HG03565 (cell line): ENCODE results near the gene ADAMTS7.
"Not testable (repeated sequence)": the region's sequence is repeated elsewhere in the genome, so short reads cannot be mapped to it uniquely, and the experiment has no call there.

ENCODE experiments used
- ATAC-seq: cut with Tn5 transposase; IDR thresholded peaks from one replicate; pipeline ENCODE4 v1.9.1; 2021; ENCODE audit warnings: mild to moderate bottlenecking, moderate library complexity; ENCODE audit not compliant: unreplicated experiment

Gene ADAMTS7

DNA sequence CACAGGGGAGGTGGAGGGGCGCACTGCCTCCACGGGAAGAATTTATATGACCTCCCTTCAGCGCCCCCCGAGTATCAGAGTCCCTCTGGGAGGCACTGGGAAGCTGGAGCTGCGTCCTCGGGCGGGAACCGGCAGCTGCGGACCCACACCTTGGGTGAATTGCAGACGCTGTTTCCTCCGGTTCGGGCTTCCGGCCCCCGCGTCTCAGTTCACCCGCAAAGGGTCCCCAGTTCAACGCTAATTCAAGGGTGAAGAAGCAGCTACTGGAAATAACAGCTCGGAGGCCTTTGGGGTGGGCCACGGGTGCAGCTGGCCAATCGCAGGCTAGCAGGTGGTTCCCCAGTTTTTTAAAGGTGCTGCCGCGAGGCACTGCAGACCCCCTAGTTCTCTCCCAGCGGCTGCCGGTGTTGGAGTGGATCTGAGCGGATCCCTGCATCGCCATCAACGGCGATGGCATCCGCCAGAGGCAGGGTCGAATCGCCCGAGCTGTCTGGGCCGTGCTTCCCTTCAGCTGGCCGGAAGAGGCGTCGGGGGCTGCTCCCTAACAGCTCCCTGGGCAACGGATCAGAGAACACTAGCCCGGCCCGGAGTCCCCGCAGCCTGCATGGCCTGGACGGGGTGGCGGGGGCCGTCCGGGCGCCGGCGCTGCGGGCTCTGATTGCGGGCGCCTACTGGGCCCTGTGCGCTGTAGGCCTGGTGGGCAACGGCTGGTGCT lies 19.4 kb upstream of the ADAMTS7 start:
- ATAC-seq: no peak

DNA sequence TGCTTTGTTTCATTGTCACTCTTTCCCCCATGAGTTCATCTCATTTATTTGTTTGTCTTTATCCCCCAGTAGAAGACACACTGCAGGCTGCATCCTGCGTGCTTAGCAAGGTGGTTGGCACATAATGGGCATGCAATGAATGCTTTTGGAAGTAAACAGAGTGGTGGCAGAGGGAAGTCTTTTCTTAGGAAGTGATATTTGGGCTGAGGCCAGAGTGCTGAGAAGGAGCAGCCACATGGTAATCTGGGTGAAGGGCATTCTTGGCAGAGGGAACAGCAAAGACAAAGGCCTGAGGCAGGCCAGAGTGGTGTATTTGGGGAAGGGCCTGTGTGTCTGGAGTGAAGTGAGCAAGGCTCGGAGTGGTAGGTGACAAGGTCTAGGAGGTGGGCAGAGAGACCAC lies 17.7 kb upstream of the ADAMTS7 start:
- no peak for ATAC-seq

DNA sequence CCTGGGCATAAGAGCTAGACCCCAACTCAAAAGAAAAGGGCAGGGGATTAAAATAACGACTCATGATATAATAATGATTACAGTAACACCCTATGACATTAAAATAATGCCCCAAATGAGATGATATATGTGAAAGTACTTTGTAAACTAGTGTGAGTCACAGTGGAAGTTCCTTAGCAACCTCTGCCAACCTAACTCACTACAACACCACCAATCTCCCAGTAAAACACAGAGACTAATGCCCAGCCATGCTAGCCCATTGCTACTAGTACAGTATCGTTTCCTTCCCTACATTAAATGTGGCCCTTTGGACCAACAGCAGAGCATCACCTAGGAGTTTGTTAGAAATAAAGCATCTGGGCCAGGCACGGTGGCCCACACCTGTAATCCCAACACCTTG lies 11.2 kb upstream of the ADAMTS7 start:
- ATAC-seq: no peak

DNA sequence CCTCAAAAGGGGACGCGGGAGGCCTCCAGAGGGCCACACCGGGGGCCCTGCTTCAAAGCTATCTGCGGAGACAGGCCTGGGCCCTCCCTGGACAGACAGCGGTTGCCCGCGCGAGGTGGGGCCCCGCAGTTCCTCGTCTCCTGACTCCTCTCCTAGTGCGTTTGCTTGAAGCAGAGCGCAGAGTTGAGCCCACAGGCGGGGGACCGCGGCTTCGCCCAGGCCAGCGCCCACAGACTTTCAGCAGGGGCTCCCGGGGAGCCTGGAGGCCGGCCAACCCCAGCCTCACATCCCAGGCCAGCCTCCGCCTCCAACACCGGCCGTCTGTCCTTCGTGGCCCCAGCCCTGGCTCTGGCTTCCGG lies 540 bp upstream of the ADAMTS7 start:
- no peak for ATAC-seq

DNA sequence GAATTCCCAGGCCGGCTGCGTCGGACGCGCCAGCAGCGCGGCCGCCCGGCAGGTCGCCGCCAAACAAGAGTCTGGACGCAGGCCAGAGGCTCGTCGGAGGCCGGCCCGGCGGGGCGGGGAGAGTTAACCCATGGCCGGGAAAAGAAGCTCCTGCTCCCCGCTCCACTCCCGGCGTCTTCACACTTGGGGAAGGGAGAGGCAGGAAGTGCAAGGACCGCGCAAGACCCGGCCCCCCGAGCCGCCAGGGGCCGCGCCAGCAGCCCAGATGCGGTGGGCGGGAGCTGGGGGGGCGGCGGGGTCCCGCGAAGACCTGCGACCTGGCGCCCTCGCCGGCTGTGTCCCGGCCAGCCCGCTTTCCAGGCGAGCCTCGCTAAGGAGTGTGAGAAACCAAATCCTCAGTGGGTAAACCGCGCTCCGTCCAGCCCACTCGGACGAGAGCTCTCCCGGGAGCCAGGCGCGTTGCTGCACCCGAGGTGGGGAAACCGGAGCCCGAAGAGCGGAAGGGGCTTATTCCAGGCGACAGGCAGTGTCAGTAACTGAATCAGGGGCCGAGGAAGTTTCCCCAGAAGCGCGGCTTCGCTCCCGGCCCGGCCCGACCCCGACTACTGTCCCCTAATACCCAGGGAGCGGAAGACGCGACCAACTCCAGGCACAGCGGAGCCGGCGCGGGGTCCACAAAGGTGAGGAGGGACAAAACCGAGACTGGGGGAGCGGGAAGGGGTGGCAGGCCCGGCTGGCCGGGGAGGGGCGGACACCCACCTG lies 721 bp downstream of the ADAMTS7 start:
- ATAC-seq: no peak

DNA sequence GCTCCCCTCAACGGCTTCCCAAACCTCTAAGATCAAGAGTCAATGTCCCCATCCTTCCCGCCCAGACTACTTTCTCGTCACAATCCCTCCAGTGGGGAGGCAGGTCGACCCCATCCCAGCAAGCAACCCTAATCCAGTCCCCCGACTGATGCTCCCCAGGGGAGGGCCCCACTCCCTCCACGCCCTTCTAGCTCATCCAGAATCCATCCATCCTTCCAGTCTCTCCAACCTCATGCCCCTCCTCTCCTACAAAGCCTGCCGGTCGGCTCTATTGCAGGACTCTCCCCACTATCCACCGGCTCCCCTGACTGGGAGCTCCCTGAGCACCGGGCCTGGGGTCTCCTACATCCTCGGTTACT lies 1.3 kb downstream of the ADAMTS7 start:
- ATAC-seq: no peak

DNA sequence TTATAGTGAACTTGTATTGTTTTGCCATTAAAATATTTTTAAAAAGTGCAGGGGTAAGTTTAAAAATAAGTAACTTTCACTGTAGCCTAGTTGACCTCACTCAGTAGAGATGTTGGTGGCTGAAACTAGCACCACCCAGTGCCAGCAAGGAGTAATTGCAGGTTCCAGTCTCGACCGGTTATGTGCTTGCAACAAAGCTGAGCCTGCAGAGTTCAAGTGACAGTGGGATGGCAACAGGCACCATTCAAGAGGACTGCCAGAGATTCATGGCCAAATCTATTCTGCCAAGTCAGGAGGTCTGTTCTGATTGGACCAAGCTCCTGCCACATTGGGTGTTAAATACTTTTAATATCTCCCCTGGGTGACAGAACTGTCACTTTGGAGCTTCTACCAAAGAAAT lies 2.7 kb downstream of the ADAMTS7 start:
- ATAC-seq: no peak

DNA sequence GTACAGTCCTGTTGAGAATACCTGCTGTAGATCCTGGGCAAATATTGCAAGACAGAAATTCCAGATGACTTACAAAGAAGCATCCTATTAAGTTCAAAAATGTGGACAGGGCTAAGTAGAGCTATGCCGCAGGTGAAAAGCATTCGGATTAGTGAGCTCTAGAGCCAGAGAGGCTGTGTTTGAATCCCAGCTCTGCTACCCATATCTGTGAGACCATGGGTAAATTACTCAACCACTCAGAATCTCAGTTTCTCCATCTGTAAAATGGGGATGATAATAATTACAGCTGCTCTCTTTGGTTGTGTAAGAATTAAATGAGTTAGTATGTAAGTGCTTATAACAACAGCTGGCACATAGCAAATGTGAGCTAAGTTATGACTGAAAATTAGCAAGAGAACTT lies 3.9 kb downstream of the ADAMTS7 start:
- no peak for ATAC-seq

DNA sequence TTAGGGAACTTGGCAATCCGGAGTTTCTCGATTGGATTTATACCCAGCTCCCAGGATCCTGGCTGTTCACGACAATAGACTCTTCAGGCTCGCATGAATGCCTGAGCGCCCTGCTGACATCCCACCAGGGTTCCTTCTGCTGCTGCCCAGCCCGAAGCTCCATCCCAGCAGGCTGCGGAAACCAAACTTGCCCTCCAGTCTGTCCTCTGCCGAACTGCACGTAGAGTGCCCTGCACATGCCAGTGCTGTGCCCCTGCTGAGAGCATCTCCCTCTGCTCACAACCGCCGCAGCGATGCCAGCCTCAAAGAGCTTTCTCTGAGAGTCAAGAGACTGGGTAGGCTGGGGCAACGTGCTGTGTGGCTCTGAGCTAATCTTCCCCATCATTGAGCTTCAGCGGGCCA lies 6.9 kb downstream of the ADAMTS7 start:
- ATAC-seq: no peak

DNA sequence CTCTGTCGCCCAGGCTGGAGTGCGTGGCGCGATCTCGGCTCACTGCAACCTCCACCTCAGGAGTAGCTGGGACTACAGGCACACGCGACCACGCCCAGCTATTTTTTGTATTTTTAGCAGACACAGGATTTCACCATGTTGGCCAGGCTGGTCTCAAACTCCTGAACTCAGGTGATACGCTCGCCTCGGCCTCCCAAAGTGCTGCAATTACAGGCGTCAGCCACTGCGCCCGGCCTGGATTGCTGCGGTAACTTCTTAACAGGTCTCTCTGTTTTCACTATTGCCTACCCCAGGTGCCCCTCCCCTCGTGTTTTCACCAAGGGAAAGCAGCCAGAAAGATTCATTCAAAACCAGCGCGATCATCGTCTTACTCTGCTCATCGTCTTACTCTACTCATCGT lies 10.5 kb downstream of the ADAMTS7 start:
- no peak for ATAC-seq

DNA sequence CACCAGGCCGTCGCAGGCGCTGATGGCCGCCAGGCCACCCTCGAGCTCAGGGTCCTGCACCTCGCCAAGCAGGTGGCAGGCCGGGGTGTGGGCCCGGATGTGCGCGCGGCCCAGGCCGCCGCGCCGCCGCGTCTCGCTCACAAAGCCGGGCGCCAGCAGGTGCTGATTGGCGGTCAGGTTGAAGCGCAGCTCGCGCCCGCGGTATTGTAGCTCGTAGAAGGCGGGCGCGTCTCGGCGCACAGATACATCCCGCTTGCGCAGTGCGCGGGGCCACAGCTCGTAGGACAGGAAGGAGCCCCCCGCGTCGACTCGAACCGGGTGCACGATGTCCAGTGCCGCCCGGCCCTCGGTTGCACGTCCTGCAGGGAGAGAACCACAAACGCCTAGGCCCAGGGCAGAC lies 11.1 kb downstream of the ADAMTS7 start:
- ATAC-seq: no peak

DNA sequence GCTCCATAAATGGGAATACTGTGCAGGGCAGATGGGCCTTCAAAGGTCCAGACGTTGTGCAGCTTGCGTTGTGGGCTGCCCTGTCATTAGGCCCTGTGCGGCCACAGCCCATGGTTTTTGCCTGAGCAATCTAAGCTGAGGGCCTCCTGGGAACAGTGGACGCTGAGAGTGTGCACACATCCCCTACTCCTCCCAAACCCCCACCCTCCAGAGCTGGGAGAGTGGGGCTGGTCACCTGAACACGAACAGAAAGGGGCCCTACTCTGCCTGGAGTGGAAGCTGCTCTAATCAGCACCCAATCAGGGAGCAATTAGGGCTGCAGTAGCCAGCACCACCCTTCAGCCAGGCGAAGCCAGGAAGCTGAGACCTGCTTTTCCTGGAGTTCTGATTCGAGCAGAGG lies 12.2 kb downstream of the ADAMTS7 start:
- ATAC-seq: not testable (repeated sequence)

DNA sequence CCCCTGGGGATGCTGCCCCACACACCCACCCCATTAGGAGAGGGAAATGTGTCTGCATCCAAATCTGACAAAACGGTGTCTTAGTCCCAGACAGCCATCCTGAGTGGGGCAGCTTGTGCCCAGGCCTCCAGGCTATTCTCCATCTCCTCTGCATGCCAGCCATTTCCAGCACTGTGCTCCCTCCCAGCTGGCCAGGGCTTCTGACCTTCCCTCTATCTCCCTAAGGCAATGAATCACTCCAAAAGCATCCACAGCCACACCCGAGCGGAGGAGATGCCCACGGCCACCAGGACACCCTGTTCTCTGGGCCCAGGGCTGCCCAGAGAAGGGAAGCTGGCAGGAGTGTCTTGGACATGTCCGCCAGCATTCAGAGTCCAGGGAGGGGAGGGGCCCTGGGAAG lies 12.9 kb downstream of the ADAMTS7 start:
- not testable (repeated sequence) for ATAC-seq

DNA sequence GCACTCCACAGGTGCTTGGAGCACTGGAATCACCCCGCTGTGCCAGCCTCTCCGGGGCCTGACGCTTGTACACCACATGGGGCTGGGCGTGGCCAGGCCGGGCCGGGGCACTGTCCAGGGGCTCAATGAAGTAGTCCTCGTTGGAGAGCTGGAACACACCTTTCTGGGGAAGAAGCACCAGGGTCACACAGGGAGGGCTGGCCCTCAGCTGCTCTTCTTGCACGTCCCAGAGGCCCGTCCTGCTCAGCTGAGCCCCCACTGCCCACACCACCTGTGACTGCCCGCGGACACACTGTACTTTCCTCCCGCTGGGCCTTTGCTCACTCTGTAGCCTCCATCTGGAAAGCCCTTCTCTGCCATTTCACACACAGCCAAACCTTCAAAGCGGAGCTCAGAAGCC lies 13.3 kb downstream of the ADAMTS7 start:
- ATAC-seq: no peak

DNA sequence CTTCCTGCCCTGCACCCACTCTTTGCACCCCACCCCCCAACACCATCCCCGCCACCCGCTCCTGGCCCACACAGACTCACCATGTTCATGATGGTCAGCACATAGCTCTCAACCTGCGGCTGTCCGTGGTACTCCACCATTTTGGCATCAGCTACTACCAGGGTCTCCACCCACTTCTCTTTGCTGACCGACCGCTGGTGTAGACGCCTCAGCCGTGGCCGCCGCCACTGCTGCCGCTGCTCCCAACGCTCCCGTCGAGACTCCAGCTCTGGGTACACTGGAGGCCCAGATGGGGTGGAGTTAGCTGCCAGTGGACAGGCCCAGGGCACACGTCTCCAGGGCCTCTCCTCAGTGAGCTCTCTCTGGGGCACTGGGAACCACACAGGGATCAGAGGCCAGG lies 14.8 kb downstream of the ADAMTS7 start:
- no peak for ATAC-seq

DNA sequence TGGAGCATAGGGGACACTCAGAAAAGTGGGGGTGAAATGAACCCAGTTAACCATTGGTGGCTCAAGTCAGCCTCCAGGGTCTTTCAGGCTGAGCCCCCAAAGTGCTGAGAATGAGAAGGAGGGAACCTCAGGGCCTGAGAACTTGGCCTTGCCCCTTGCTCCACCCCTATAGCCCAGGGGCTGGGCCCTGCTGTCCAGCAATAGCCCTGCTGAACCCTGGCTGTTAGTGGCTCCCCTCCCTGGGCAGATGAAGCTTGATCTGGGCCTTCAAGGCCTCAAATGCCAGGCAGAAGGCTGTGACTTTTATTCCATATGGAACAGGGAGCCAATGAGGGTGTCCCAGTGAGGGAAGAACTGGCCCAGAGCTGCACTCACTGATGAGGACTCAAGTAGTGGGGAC lies 16.2 kb downstream of the ADAMTS7 start:
- ATAC-seq: no peak

DNA sequence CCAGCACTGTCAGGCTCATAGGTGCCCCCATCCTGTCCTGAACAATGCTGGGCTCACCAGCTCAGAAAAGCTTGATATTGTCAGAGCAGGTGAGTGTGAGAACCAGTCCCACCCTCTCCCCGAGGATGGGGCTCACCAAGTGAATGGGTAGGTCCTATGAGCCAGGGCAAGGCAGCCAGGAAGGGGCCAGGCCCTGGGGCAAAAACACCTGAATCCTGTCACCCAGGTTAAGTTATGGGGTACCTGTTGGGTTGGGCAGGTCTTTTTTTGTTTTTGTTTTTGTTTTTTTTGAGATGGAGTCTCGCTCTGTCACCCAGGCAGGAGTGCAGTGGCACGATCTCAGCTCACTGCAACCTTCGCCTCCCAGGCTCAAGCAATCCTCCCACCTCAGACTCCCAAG lies 16.8 kb downstream of the ADAMTS7 start:
- ATAC-seq: not testable (repeated sequence)

DNA sequence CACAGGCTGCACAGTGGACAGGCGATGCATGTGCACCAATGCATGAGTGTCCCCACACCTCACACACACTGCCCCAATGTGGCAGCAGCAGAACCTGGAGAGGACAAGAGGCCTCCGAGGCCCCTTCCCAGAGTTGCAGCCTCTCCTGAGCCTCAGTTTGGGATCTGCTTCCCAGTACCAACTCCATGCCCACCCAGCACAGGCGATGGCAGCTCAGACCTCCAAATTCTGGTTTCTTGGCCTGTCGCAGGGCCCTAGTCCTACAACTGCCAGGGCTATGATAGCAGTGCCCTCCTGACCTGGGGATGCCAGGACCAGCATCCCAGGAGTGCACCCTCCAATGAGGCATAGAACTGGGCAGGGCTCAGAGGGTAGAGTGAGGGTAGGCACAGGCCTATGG lies 19.9 kb downstream of the ADAMTS7 start:
- ATAC-seq: no peak

DNA sequence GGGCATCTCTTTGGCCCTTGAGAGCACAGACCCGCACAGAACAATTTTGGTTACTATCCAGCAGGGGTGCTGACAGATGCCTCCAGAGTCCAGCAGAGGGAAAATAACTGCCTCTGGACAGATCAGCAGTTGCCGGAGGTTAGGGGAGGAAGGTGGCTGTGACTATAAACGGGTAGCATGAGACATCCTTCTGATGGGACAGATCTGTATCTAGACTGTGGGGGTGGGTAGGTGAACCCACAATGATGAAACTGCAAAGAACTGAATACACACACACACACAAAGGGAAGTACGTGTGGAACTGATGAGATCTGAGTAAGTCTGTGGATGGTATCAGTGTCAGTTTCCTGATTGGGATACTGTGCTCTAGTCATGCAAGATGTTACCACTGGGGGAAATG lies 21.2 kb downstream of the ADAMTS7 start:
- ATAC-seq: no peak

DNA sequence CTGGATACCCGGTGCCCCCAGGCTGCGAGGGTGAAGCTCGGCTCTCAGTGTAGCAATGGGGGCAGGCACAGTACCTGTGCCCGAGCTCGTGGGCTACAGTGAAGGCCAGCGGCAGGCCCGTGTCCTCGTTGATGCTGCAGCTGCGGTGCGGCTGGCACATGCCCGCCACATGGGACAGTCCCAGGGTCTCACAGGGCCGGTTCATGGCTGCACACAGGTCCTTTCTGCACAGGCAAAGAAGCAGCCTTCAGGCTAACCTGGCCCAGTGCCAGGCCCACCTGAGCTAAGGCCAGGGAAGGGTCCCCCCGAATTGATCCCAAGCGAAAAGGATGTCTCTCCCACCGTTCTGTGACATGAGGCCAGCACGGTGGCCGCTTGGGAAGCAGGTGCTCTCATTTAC lies 21.6 kb downstream of the ADAMTS7 start:
- no peak for ATAC-seq

DNA sequence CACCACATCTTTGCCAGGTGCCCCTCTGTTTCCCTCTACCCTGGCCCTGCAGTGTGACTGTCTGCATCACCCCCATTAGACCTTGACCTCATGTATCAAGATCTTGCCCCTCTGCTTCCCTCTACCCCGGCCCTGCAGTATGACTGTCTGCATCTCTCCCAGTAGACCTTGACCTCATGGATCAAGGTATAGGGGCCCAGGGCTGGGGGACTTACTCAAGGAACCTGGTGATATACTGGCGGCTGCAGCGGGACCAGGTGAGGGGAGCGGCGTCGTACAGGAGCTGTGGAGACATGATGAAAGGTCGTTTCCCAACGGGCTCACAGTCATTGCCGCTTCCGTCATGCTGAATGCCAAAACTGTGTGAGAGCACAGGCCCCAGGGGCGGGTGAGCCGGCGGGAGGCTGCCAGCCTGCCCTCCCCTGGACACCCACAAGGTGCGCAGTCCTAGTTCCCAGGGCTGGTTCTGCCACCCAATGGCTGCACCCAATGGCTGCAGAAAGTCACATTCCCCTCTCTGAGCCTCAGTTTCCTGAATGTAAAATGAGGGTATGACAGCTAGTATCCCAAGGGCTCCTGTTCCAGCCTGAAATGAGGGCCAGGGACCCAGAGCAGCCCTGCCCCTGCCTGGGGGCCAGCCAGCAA lies 23.1 kb downstream of the ADAMTS7 start:
- ATAC-seq: no peak

DNA sequence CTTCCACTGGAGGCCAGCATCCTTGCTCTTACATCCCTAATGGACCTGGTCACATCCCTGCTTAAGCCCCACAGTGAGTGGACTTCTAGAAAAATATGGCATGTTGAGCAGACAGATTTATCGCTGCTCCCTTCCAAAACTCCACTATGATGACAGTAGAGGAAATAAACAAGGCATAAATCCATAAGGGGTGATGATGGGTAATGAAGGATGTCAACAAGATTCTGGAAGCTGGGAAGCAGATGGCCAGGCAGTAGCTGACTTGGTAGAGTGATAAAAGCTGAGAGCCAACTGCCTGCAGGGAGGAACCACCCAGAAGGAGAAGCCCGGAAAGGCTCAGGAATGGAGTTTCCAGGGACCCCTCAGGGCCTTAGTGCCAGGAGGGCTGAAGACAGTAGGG lies 28.9 kb downstream of the ADAMTS7 start:
- not testable (repeated sequence) for ATAC-seq
